ENCODE data around the gene DYNLT1.
"Not testable (repeated sequence)": the region's sequence is repeated elsewhere in the genome, so short reads cannot be mapped to it uniquely, and the experiment has no call there.

Gene DYNLT1

GRCh38 chr6:158662954-158663624, 18.5 kb upstream of the DYNLT1 start:
- DNase-seq: no peak

GRCh38 chr6:158662607-158662953, 18.0 kb upstream of the DYNLT1 start:
- no peak for DNase-seq

GRCh38 chr6:158661156-158661685, 16.7 kb upstream of the DYNLT1 start:
- DNase-seq: no peak

- peak; percentile 60 for DNase-seq
Observed at GRCh38 chr6:158660333-158660754, 15.8 kb upstream of the DYNLT1 start.

GRCh38 chr6:158656986-158657385, 12.4 kb upstream of the DYNLT1 start:
- DNase-seq: not testable (repeated sequence)

- no peak for DNase-seq
Observed at GRCh38 chr6:158655569-158656450, 11.3 kb upstream of the DYNLT1 start.

- DNase-seq: no peak
Observed at GRCh38 chr6:158654960-158655489, 10.5 kb upstream of the DYNLT1 start.

GRCh38 chr6:158654498-158654897, 10.0 kb upstream of the DYNLT1 start:
- DNase-seq: no peak

GRCh38 chr6:158653577-158654354, 9.2 kb upstream of the DYNLT1 start:
- DNase-seq: peak; percentile 84

- DNase-seq: not testable (repeated sequence)
Observed at GRCh38 chr6:158651981-158652737, 7.6 kb upstream of the DYNLT1 start.

- DNase-seq: peak; percentile 79
Observed at GRCh38 chr6:158649289-158650143, 5.0 kb upstream of the DYNLT1 start, which contains the start of gene SYTL3. TSS of gene SYTL3 (plus strand) at chr6:158650054. CDS start at chr6:158663269, 13,215 bp downstream.

- no peak for DNase-seq
Observed at GRCh38 chr6:158648682-158649131, 4.2 kb upstream of the DYNLT1 start.

- no peak for DNase-seq
Observed at GRCh38 chr6:158647501-158647900, 3.0 kb upstream of the DYNLT1 start.

- DNase-seq: no peak
Observed at GRCh38 chr6:158646023-158646910, 1.7 kb upstream of the DYNLT1 start.

GRCh38 chr6:158645064-158646022, 800 bp upstream of the DYNLT1 start:
- no peak for DNase-seq

GRCh38 chr6:158643836-158644230, 710 bp downstream of the DYNLT1 start:
- DNase-seq: peak; percentile 33

GRCh38 chr6:158642097-158642601, 2.4 kb downstream of the DYNLT1 start:
- DNase-seq: peak; percentile 17

GRCh38 chr6:158640519-158640918, 4.0 kb downstream of the DYNLT1 start:
- DNase-seq: peak; percentile 18
